Iris pigment epithelial cell (primary cell): ENCODE results near the gene FOXO3.
"Not testable (repeated sequence)": the region's sequence is repeated elsewhere in the genome, so short reads cannot be mapped to it uniquely, and the experiment has no call there.

Experiments used
- DNase-seq: peaks from one replicate; pipeline ENCODE4 v3.0.0-alpha.2; 2011; ENCODE audit warnings: low read depth

FOXO3 gene

DNA sequence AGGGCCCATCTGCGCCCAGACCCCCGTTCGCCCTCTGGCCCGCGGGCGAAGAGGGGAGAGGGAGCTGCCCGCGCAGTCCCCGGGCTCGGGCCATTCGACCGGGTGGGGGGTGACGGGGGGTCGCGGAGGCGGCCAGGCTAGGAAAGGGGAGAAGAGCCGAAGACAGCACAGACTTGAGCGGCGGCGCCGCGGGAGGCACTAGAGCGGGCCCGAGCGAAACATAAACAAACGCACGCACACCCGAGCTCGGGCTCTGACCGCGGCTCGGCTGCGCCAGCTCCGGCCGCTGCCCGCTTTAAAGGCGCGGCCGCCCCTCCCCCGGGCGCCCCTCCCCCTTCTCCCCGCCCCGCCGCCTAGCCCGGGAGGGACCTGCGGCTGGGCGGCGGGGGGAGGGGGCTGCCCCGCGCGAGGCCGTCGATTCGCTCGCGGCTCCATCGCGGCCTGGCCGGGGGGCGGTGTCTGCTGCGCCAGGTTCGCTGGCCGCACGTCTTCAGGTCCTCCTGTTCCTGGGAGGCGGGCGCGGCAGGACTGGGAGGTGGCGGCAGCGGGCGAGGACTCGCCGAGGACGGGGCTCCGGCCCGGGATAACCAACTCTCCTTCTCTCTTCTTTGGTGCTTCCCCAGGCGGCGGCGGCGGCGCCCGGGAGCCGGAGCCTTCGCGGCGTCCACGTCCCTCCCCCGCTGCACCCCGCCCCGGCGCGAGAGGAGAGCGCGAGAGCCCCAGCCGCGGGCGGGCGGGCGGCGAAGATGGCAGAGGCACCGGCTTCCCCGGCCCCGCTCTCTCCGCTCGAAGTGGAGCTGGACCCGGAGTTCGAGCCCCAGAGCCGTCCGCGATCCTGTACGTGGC, at the start of gene FOXO3:
FOXO3 (plus strand) TSS at position 455 of the 846 bp plus-strand sequence; CDS start at position 747, 292 bp downstream.
- DNase-seq, result peak; percentile 89

DNA sequence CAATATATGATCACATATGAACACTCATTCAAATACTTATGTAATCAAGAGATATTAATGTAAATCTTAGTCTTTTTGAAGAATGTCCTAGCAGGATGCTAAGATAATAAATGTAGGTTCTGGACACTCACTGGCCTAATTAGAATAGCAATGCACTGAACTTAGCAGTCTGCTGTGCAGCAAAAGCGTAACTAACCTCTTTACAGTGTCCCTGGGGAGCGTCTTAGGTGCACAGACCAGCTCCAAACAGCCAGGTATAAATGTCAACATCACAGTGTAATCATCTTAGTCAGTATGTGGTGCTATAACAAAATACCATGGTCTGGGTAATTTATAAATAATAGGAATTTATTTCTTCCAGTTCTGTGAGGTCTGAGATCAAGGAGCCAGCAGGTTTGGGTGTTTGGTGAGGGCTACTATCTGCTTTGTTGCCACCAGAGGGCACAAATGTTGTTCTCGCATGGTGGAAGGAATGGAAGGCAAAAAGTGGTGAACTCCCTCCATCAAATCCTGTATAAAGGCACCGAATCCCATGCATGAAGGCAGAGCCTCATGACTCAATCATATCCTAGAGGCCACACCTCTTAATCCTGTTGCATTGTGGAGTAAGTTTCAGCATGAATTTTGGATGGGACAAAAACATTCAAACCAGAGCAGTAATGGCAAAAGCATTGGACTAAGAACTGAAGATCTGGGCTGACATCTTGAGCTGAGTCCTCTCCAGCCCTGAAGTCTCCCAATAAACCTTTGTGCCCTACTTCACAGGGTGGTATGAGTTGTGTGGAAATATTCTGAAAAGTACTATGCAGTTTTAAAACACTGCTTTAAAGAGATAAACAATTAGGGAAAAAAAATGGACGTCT, 41.8 kb upstream of the FOXO3 start:
- DNase-seq, result peak; percentile 35

DNA sequence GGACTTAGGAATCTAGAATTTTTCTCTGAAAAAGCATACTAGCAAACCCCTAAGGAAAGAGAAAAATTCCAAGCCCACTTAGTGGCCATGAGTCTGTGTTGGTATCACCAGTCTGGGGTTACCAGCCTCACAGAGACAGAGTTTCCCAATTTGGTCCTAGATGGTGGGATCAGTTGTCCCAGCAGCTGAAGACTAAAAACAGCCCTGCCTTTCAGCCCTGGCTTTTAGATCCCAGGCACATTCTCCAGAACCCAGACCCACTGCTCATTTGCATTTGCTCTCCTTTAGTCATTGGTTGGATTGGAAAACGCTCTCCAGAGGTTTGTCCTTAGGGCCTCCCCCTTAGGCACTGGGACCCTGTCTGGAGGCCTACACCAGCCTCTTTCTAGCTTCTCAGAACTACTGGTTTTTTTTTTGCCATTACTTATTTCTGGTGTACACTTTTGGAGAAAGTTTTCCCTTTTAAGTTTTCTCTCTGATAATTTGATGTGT, 39.1 kb upstream of the FOXO3 start:
- no peak for DNase-seq

DNA sequence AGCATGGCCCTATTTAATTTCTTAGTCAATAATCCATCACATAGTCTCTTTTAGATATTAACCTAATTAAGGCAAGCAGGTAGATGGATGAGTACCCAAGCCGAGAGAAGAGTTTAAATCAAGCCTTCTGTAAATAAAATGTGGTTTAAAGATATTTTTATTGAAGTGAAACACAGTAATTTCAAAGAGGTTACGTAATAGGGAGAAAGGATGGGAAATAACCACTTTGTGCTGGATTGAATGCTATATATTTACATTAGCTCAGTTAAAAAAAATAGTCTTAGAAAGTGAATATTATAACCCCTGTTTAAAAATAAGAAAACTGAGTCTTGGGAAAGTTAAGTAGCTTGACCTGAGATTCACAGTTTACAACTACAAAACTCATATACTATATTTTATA, 37.0 kb upstream of the FOXO3 start:
- DNase-seq, result no peak

DNA sequence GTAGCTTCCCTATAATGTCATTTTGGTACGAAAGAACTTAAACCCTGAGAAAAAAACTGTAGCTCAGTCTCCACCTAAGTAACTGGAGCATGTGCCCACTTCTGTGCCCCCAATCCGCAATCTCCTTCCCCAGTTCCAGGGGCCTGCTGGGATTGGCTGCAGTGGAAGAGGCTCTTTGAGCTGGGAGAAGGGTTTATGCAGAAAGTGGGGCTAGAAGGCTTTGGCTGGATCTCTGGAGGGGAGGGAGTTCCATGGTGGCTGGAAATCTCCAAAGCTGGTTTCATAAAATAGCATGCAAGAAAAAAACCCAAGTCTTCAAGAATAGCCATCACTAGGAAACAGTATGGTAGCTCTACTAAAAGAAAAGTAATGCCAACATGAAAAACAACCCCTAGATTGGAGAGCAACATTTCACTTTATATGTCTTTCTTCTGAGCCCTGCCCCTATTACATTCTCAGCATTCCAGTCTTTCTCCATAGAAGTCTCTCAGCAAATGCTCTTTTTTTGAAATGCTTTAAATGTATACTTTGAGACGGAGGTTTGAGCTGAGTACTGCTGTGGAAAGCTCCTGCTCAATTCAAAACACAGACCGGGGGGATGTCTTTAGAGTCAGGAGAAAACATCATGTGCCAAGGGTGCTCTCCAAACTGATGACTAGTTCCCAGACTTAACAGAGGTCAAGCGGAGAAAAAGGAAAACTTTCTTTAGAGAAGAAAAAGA, 36.0 kb upstream of the FOXO3 start:
- DNase-seq, result peak; percentile 25

DNA sequence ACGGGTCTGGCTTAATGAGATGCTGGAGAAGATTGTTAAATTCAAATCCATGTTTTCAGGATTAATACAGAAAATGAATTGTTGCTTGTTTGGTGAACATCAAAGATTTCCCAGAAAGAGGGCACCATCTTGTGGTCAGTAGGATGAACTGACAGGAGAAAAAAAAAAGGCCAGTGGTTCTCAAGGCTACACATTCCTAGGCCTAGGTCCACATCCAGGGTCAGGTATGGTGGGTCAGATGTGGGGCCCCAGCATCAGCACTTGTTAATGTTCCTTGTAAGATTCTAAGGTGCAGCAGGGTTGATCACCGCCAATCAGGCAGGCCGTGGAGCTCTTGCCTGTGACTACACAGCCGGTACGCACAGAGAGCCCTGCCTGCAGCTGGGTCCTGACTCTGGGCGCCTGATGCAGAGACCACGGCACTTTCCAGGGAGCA, 34.0 kb upstream of the FOXO3 start:
- peak; percentile 51 for DNase-seq

DNA sequence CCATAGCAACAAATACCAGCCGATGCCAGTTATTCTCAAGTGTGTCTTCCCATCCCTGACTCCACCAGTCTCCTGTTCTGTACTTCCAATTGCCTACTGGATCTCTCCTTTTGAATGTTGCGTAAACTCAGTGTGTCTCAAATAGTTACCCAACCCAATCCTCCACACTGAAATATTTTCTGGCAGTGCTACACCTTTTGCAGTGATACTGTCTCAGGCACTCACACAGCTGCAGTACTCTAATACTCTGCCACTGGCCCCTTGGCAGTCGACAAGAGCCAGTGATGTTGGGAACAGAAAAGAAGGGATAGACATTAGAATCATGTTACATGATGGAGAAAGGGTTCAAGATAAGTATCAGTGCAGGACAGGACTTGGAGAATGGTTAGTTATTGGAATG, 31.8 kb upstream of the FOXO3 start:
- no peak for DNase-seq

DNA sequence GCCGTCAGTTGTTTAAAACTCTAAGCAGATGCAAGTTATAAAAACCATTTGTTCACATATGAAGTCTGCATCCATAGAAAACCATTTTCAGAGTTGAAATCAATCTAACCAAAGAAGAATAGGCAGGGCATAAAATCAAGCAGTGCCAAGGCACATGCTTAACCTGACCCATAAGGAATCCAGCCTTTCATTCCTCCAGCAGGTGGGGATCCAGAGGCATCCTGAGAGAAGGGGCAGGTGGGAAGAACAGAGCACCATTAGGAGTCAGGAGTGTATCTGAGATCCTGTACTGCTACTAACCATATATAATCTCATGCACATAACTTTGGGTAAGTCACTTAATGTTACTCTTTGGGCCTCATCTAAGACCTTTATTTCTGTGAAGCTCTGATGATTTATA, 29.4 kb upstream of the FOXO3 start:
- DNase-seq, result no peak

DNA sequence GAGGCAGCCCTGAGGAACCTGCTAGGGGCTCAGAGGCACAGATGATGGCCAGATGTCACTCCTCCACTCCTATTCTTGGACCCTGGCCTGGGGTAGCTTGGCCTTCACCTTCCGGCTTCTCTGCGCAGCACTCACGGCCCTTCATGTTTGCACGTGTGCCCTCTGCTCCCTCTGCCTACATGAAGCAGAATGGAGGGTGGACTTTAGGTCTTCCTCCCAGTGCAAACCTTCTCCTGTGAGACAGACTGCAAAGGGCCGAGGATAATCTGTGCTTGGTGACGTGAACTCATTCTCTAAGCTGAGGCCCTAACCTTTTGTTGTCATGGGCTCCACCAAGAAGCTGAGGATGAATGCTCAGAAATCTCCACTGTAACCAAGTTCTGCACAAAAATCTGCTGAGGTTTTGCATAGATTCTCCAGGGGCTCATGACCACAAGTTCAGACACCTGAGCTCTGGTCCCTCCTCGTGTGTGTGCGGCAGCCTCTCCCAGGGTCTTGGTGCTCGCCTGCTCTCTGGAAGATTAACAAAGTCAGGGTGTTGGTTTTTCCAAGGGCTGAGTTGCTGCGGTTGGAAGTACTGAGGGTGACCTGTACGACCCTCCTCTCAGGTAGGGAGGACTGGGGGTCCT, 25.5 kb upstream of the FOXO3 start:
- DNase-seq, result no peak

DNA sequence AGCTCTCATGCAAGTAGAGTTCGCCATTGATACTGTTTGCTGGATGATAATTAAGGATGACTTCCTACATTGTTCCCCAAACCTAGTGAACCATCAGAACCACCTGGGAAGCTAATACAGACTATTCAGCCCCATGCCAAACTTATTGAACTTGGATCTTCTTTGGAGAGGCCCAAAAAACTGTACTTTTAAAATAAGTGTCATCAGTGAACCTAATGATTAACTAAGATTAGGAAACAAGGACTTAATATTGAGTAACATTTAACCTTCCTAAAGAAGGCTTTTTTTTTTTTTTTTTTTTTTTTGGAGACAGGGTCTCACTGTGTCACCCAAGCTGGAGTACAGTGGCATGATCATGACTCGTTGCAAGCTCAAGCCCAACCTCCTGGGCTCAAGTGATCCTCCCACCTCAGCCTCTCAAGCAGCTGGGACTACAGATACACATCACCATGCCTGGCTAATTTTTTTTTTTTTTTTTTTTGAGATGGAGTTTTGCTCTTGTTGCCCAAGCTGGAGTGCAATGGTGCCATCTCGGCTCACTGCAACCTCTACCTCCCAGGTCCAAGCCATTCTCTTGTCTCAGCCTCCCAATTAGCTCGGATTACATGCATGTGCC, 24.7 kb upstream of the FOXO3 start:
- not testable (repeated sequence) for DNase-seq

DNA sequence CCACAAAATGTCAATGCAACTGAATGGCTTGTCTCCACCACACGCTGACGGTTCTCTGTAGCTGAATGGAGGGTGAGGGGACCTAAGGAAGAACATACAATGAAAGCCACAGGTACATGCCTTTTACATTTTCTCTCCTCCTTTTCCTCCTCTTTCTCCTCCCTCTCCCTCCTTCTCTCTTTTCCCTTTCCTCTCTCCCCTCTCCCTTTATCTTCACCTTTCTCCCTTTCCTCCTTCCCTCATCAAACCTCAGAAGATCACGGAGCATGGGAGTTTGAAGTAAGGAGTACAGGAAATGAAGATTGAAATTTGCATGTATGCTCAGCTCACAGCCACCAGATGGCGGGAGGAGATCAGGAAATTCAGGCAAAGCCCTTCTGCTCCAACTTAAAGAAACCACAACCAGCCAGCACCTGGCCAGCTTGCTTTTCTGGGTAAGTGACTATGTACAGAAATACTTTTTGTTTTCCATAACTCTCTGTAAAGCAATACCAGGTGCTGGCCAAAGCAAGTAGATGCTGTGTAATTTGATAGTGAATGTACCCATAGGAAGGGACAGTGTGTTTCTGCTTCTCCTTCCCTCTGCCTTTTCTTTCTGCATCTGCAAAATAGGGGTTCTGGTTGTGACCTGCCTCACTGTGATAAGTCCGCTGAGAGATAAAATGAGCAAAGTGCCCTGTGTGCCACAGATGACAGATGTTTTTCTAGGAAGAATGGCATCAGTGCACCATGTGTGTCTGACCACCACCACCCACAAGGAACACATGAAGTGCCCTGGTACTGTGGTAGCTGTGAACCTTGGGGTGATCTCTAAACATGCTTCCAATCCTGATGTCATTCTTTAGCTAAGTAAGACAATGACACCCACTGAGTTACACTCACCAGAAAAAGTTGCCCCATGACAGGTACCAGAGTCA, 18.6 kb upstream of the FOXO3 start:
- DNase-seq, result peak; percentile 83

DNA sequence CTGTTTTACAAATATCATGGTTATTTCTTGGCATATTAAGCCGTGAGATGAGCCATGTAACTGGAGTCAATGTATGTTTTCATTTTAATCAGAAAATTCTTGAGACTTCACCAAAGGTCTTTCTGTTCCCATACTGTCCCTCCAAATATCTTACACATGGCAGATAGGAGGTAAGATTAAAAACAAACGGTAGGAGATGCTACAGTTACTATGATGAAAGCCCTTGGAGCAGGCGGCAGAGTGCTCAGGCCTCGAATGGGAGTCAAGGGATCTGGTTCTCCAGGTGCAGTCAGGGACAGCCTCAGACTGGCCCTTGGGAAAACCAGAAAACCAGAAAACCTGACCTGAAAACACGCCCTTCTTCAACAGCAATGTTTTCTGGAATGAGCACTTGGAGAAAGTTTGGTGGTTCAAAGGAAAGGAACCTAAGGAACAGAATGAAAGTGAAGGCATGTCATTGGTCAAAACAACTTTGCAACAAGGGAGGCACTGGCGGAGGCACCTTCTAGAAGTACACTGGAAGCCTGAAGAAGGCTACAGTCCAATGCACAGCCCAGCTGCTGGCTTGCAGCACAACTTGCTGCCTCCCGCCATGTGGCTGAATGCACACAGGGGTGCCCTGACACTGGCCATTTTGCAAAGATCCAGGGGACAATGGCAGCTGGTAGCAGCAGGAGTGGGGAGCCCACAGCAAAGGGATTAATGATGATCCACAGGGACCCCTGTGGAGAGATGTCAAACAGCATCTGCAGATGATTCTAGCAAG, 17.4 kb upstream of the FOXO3 start:
- DNase-seq, result no peak

DNA sequence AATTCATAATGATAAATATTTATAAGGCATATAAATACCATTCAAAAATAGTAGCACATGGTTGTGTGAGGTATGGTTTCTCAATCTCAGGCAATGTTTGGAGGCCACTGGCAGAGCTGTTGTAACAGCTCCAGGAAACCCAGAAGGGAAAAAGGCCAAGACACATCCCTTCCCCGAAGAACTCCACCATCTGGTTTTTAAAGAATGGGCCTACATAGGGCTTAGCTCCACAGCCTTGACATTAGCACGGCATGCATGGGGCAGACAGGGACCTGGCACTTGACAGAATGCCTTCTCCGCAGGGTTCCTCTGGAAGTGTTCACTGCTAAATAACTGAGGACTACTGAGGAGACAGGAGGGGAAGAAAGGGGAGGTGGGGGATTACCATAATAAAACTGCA, 16.1 kb upstream of the FOXO3 start:
- peak; percentile 34 for DNase-seq

DNA sequence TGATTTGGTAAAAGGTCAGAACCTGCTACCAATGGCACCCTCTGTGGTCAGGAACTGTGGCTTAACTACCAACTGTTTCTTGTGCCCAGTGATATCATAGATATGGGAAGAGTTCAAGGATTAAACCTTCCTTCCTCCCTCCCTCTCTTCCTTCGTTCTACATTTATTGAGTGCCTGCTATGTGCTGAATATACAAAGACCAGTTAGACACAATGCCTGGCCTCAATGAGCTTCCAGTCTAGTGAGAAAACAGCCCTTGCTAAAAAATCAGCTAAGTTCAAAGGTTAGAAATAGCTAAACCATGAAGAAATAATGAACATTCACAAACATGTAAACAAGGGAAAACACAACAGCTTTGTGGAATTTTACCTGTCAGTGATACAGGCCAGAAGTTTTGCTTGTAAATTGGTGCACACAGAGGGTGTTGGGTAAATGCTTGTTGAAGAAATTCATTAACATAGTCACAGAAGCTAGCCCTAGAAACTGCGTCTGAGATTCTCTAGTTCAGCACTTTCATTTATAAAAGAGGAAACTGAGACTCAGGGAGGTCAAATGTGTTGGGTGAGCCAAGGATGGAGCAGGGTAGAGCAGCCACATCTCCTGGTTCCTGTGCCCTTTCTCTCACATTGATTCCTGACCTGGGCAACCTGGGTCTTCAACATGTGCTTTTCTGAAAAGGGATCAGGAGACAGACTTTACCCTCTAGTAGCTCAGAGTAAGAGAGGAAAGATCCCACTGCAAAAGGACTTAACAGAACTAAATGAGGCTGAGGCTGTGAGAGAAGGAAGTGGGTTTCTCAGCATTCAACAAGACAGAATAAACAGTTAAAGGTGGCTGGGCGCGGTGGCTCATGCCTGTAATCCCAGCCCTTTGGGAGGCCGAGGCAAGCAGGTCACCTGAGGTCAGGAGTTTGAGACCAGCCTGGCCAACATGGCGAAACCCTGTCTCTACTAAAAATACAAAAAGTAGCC, 14.4 kb upstream of the FOXO3 start:
- DNase-seq, result no peak

DNA sequence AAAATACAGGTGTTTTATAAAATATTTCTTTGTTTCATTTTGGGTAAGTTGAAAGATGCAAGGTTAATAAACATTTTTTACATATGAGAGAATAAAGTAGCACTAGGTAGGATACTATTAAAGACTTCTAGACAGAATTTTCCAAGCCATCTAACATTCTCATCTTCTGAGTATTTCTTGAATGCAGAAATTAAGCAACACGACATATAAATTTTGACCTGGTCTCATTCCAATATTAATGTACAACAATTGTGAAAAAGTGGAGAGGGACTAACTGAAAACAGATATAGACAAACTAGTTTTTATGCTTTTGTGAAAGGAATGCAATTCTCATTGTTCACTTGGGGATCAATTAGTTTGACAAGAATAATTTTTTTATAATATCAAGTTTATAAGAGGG, 11.5 kb upstream of the FOXO3 start:
- no peak for DNase-seq

DNA sequence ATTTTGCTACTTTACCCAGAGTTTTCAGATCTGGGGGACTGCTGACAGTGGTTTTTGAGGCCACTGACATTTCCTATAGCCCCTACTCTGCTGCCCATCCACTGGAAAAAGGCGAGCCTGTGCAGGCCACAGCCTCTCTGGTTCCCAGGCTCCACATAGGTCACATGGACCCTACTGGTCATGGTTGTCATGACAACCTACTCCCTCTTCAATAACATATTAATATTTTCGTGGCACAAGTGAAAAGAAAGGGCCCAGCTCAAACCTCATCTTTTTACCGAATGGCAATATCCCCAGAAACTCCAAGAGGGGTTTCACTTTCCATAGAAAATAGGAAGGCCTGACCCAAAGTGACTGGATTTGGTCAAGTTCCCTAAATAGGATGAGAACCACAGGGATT, 11.0 kb upstream of the FOXO3 start:
- no peak for DNase-seq

DNA sequence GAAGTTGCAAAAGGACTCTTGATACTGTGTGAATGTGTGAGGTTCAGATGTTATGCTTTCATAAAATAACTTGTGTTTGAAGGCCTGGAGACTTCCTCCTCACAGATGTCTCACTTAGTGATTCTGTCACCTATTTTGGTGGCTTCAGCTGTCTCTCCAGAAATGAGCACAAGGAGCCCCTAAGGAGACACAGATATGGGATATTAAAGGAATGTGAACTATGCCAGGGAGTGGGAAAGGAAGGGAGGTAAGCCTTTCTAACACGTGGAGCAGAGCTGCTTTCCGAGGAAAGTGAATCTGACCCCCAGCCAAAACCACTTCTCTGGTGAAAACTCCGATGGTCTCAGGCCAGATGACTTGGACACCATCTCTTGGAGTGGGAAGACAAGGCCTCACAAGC, 10.5 kb upstream of the FOXO3 start:
- no peak for DNase-seq

DNA sequence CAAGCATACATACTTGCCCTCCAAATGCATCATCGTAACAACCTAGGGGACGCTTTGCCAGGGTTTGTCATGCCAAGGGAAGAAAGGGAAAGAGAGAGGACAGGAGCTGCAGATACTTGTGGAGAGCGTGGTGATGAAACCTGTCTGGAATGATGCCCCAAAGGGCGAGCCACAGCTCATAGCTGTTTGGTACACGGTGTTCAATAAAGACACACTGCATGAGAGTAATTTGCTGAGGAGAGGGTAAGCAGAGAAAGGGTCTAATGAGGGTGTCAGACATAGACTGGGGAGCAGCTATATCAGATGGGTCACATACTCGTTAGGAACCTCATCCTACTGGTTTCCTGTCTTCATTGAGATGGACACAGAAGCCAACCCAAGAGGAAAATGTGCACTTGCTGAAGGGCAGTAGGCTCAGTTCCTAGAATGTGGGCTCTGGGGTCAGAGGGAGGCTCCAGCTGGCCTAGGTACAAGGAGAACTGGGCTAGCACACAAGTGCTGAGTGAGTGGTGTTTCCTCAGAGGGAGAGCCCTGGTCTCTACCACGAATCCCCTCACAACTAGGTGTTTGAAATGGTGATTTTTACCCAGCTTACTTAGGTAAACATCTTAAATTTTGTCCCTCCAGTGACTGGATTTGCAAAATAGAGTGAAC, 5.2 kb upstream of the FOXO3 start:
- DNase-seq, result peak; percentile 41
